IMR-90 (cell line): ENCODE results near the gene TBC1D4. TPM values are rescaled to one million over a fixed set of nuclear protein-coding genes. Genes with fewer than 3 reads are reported as not detected.

Experiments
- ATAC-seq: fragments of 200-7000 bp; cut with Tn5 transposase; 2 replicates; pipeline ENCODE4 v1.9.1; 2020; ENCODE audit warnings: low read depth, mild to moderate bottlenecking, moderate library complexity
- BruUV-seq: library from RNA; stranded (reverse); fragments of 400-500 nt; replicated peaks from 2 replicates; lab custom pipeline; 2021; lab: Mats Ljungman, UMichigan
- CTCF ChIA-PET: fragments of 300-600 bp; formaldehyde crosslinking; extraction: SDS; loops from one replicate; lab custom pipeline; 2021; ENCODE audit warnings: antibody characterized with exemption; lab: Yijun Ruan, JAX
- POLR2A ChIA-PET: fragments of 300-600 bp; sonication (Branson Sonifier 250); formaldehyde crosslinking; loops from one replicate; lab custom pipeline; 2022; ENCODE audit warnings: antibody characterized with exemption; ENCODE audit not compliant: unreplicated experiment; lab: Charles Lee
- DNase-seq: peaks from one replicate; pipeline ENCODE4 v3.0.0; 2013
- H2AFZ ChIP-seq: replicated peaks from 2 replicates; pipeline ENCODE3; 2013; ENCODE audit warnings: low read length, mild to moderate bottlenecking; ENCODE audit not compliant: poor library complexity
- H2AK5ac ChIP-seq: 2 replicates; pipeline ENCODE4 v1.6.1; 2013; ENCODE audit warnings: low read depth, low read length, inconsistent platforms
- H2AK9ac ChIP-seq: replicated peaks from 2 replicates; pipeline ENCODE3; 2013; ENCODE audit warnings: mild to moderate bottlenecking, low read depth, low read length, moderate library complexity; ENCODE audit not compliant: poor library complexity
- H2BK120ac ChIP-seq: 2 replicates; pipeline ENCODE4 v1.6.1; 2013; ENCODE audit warnings: low read depth, low read length, inconsistent platforms
- H2BK15ac ChIP-seq: 3 replicates; pipeline ENCODE4 v1.6.1; 2013; ENCODE audit warnings: low read depth, low read length, inconsistent platforms
- H2BK20ac ChIP-seq: 2 replicates; pipeline ENCODE4 v1.6.1; 2013; ENCODE audit warnings: low read depth, mild to moderate bottlenecking, inconsistent platforms, low read length, moderate library complexity
- H2BK5ac ChIP-seq: 2 replicates; pipeline ENCODE4 v1.6.1; 2013; ENCODE audit warnings: mild to moderate bottlenecking, low read depth, low read length, inconsistent platforms; ENCODE audit not compliant: poor library complexity, severe bottlenecking
- H3K14ac ChIP-seq: replicated peaks from 2 replicates; pipeline ENCODE4 v1.6.1; 2013; ENCODE audit warnings: low read depth, low read length, inconsistent platforms
- H3K18ac ChIP-seq: 2 replicates; pipeline ENCODE4 v1.6.1; 2013; ENCODE audit warnings: low read depth, low read length, control low read depth
- H3K23ac ChIP-seq: 2 replicates; pipeline ENCODE4 v1.6.1; 2013; ENCODE audit warnings: low read depth, low read length, inconsistent platforms
- H3K27ac ChIP-seq: 2 replicates; pipeline ENCODE4 v1.5.1; 2013; ENCODE audit warnings: mild to moderate bottlenecking, control low read depth, low read length; ENCODE audit not compliant: insufficient read depth
- H3K27me3 ChIP-seq: 2 replicates; pipeline ENCODE4 v1.6.1; 2013; ENCODE audit warnings: low read length; ENCODE audit not compliant: control insufficient read depth, insufficient read depth
- H3K36me3 ChIP-seq: 2 replicates; pipeline ENCODE4 v1.6.1; 2013; ENCODE audit warnings: low read length, mixed read lengths; ENCODE audit not compliant: control insufficient read depth, insufficient read depth
- H3K4ac ChIP-seq: 2 replicates; pipeline ENCODE4 v1.6.1; 2013; ENCODE audit warnings: low read depth, low read length, inconsistent platforms
- H3K4me1 ChIP-seq: 2 replicates; pipeline ENCODE4 v1.6.1; 2013; ENCODE audit warnings: low read length, mixed read lengths; ENCODE audit not compliant: control insufficient read depth, insufficient read depth
- H3K4me2 ChIP-seq: 2 replicates; pipeline ENCODE4 v1.6.1; 2013; ENCODE audit warnings: low read depth, mild to moderate bottlenecking, control low read depth, low read length, moderate library complexity
- H3K4me3 ChIP-seq: 2 replicates; pipeline ENCODE4 v1.5.1; 2013; ENCODE audit warnings: low read depth, mild to moderate bottlenecking, control low read depth, low read length, moderate library complexity; ENCODE audit not compliant: insufficient read depth
- H3K56ac ChIP-seq: 2 replicates; pipeline ENCODE4 v1.6.1; 2013; ENCODE audit warnings: low read length, inconsistent platforms; ENCODE audit not compliant: insufficient read depth; ENCODE audit errors: extremely low read depth
- H3K79me1 ChIP-seq, 2 experiments: 2 replicates each; pipeline ENCODE4 v1.6.1; 2013; ENCODE audit warnings: low read length in 2 of 2, inconsistent platforms in 1 of 2, low read depth in 1 of 2
- H3K9ac ChIP-seq: 2 replicates; pipeline ENCODE4 v1.6.1; 2013; ENCODE audit warnings: low read depth, low read length, control low read depth
- H3K9me1 ChIP-seq: 2 replicates; pipeline ENCODE4 v1.6.1; 2013; ENCODE audit warnings: low read length, inconsistent platforms; ENCODE audit not compliant: insufficient read depth
- H3K9me3 ChIP-seq: 2 replicates; pipeline ENCODE4 v1.6.1; 2013; ENCODE audit warnings: low read length; ENCODE audit not compliant: control insufficient read depth, insufficient read depth
- H4K20me1 ChIP-seq: 2 replicates; pipeline ENCODE4 v1.6.1; 2013; ENCODE audit warnings: low read length, inconsistent platforms; ENCODE audit not compliant: insufficient read depth
- H4K5ac ChIP-seq: 2 replicates; pipeline ENCODE4 v1.6.1; 2013; ENCODE audit warnings: mild to moderate bottlenecking, low read depth, low read length, control low read depth
- H4K8ac ChIP-seq, 2 experiments: 2 replicates each; pipeline ENCODE4 v1.6.1; 2013; ENCODE audit warnings: low read depth in 2 of 2, low read length in 2 of 2, control low read depth in 1 of 2, inconsistent platforms in 1 of 2
- H4K91ac ChIP-seq: 2 replicates; pipeline ENCODE4 v1.6.1; 2013; ENCODE audit warnings: low read depth, low read length, inconsistent platforms; ENCODE audit not compliant: insufficient read depth
- BHLHE40 ChIP-seq: fragments of 150-350 bp; IDR thresholded peaks from 2 replicates; pipeline ENCODE4 v1.6.1; 2016; ENCODE audit warnings: mild to moderate bottlenecking, low read depth, low read length
- CEBPB ChIP-seq: IDR thresholded peaks from 2 replicates; pipeline ENCODE4 v1.6.1; 2012; ENCODE audit warnings: low read depth, low read length, improper control_type of control experiment
- CHD1 ChIP-seq: IDR thresholded peaks from 2 replicates; pipeline ENCODE4 v1.6.1; 2012; ENCODE audit warnings: low read depth, low read length, improper control_type of control experiment
- CTCF ChIP-seq: conservative IDR thresholded peaks from 2 replicates; pipeline ENCODE4 v1.5.1; 2012; ENCODE audit warnings: mild to moderate bottlenecking, low read depth, low read length, improper control_type of control experiment
- ELK1 ChIP-seq: fragments of 150-350 bp; IDR thresholded peaks from 2 replicates; pipeline ENCODE4 v1.6.1; 2016; ENCODE audit warnings: low read depth, mild to moderate bottlenecking, low read length, moderate library complexity, borderline replicate concordance
- FOS ChIP-seq: fragments of 150-350 bp; IDR thresholded peaks from 2 replicates; pipeline ENCODE4 v1.6.1; 2016; ENCODE audit warnings: low read depth, low read length
- MAFK ChIP-seq: IDR thresholded peaks from 2 replicates; pipeline ENCODE4 v1.6.1; 2012; ENCODE audit warnings: low read depth, low read length, improper control_type of control experiment
- MAZ ChIP-seq: IDR thresholded peaks from 2 replicates; pipeline ENCODE4 v1.6.1; 2012; ENCODE audit warnings: low read depth, mild to moderate bottlenecking, low read length, improper control_type of control experiment, moderate library complexity, borderline replicate concordance
- MXI1 ChIP-seq: IDR thresholded peaks from 2 replicates; pipeline ENCODE4 v1.6.1; 2012; ENCODE audit warnings: low read depth, mild to moderate bottlenecking, low read length, moderate library complexity, borderline replicate concordance
- NFE2L2 ChIP-seq: fragments of 150-350 bp; IDR thresholded peaks from 2 replicates; pipeline ENCODE4 v1.6.1; 2016; ENCODE audit warnings: low read depth, mild to moderate bottlenecking, low read length
- POLR2A ChIP-seq: IDR thresholded peaks from 2 replicates; pipeline ENCODE4 v1.6.1; 2012; ENCODE audit warnings: mild to moderate bottlenecking, low read depth, low read length
- RAD21 ChIP-seq: IDR thresholded peaks from 2 replicates; pipeline ENCODE4 v1.6.1; 2012; ENCODE audit warnings: low read length, improper control_type of control experiment
- RCOR1 ChIP-seq: IDR thresholded peaks from 2 replicates; pipeline ENCODE4 v1.6.1; 2012; ENCODE audit warnings: mild to moderate bottlenecking, low read length, improper control_type of control experiment; ENCODE audit not compliant: insufficient replicate concordance
- RFX5 ChIP-seq: IDR thresholded peaks from 2 replicates; pipeline ENCODE4 v1.8.0; 2012; ENCODE audit warnings: low read depth, mild to moderate bottlenecking, low read length, moderate library complexity
- SMC3 ChIP-seq: fragments of 150-350 bp; IDR thresholded peaks from 2 replicates; pipeline ENCODE4 v1.6.1; 2016; ENCODE audit warnings: low read depth, mild to moderate bottlenecking, antibody characterized with exemption, low read length, moderate library complexity
- USF2 ChIP-seq: fragments of 150-350 bp; IDR thresholded peaks from 2 replicates; pipeline ENCODE4 v1.6.1; 2017; ENCODE audit warnings: mild to moderate bottlenecking, antibody characterized with exemption, low read length, low read depth
- WGBS, 2 experiments: methylation state at CpG; one replicate each; pipeline versions ENCODE4 v1.1.5 to v1.1.7; 2013; ENCODE audit warnings: missing lambda C conversion rate in 2 of 2; ENCODE audit not compliant: insufficient read length in 1 of 2; ENCODE audit errors: extremely low coverage in 2 of 2; 5-methylcytosine and 5-hydroxymethylcytosine counted together
- dilution Hi-C: fragments of 300-500 bp; cut with HindIII; formaldehyde crosslinking; loops from one replicate; pipeline ENCODE4 v1.14.3; 2018; ENCODE audit warnings: low sequenced_read_pairs; ENCODE audit not compliant: unreplicated experiment
- in situ Hi-C: fragments of 300-500 bp; cut with MboI; formaldehyde crosslinking; loops from 3 replicates; pipeline ENCODE4 v1.14.3; 2019; ENCODE audit warnings: low sequenced_read_pairs, inconsistent platforms, mixed read lengths
- intact Hi-C: fragments of 100-400 bp; cut with micrococcal nuclease; formaldehyde crosslinking; loops from 2 replicates; pipeline ENCODE4 v1.10.0; 2022
- polyA plus RNA-seq, 3 experiments: library from polyadenylated mRNA; depleted of rRNA; stranded (reverse); fragments of >200 nt; gene quantifications; 2 replicates each; pipeline ENCODE4 v1.2.3, GENCODE V29; 2012; ENCODE audit warnings: low replicate concordance in 1 of 3
- total RNA-seq: library from RNA; depleted of rRNA; stranded (reverse); fragments of >200 nt; gene quantifications from 2 replicates; pipeline ENCODE4 v1.2.3, GENCODE V29; 2012

TBC1D4 gene
- total and polyA plus RNA-seq, 2 of the 4 experiments (the other 2 are of a cell fraction), result 7.5 to 22.8 TPM

- Histone ChIP-seq H3K27me3 (peaks cover 4% of the 10 kb centered on the region; the same call in 1 of the 2 replicates), H2BK5ac (no peak overlapping the region), H3K23ac (no peak overlapping the region), H2AK5ac (no peak overlapping the region), H3K27ac (no peak overlapping the region), H3K9me1 (no peaks in the 10 kb centered on the region), H4K8ac (no peak overlapping the region), H4K91ac (no peak overlapping the region), H3K4me3 (no peak overlapping the region), H3K79me1 (no peaks in the 10 kb centered on the region), H2BK15ac (no peak overlapping the region), H3K9me3 (no peaks in the 10 kb centered on the region), H3K18ac (no peak overlapping the region), H3K9ac (no peak overlapping the region), H3K56ac (no peak overlapping the region), H3K36me3 (no peaks in the 10 kb centered on the region), H2AK9ac (no peak overlapping the region), H3K4me2 (no peak overlapping the region), H2BK20ac (no peak overlapping the region), H3K4me1 (no peaks in the 10 kb centered on the region), H4K5ac (no peak overlapping the region), H4K20me1 (no peaks in the 10 kb centered on the region), H2AFZ (no peak overlapping the region), H3K4ac (no peak overlapping the region), H2BK120ac (no peak overlapping the region), H3K14ac (no peak overlapping the region)
- 94% methylated on average over 2 of the region's 3 CpGs; no CpG with 5 or more reads in 1 of the 2 experiments for WGBS, 2 experiments
- TF ChIP-seq CEBPB (no peak), ELK1 (no peak), RCOR1 (no peak), MAFK (no peak), USF2 (no peak), MAZ (no peak), RFX5 (no peak), MXI1 (no peak), CTCF (no peak), RAD21 (no peak), POLR2A (no peak), SMC3 (no peak), FOS (no peak), BHLHE40 (no peak), CHD1 (no peak), NFE2L2 (no peak)
- dilution Hi-C loops (no loop called here), intact Hi-C loops (no loop called here), in situ Hi-C loops (no loop called here)
- CTCF ChIA-PET, result no interaction called here
- POLR2A ChIA-PET, result no interaction called here
- BruUV-seq, result no TSS peak
- ATAC-seq (no peak), DNase-seq (no peak)
These were observed 245.2 kb downstream of the TBC1D4 start for GRCh38 chr13:75236774-75237173.
